Measurements from ENCODE around the gene PTH1R.

Gene PTH1R

DNA sequence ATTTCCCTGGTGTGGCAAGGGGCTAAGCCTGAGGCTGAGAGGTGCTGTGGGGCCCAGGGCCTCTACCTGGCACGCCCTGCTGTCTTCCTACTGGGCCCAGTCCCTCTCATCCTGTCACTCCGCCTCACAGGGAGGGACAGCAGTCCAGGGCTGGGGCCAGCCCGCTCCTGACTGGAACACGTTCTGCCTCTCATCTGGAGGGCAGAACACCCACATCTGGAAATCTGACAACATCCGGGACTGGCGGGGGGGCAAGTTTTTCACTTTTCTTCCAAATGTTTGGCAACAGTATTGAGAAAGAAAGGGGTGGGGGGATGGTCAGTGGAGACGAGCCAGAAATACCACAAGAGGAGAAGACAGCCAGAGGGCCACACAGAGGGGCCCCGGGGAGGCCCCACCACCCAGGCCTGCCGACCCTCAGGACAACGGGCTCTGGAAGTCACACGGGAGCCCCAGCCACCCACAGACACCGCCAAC lies 12.5 kb upstream of the PTH1R start:
- DNase-seq = no peak

DNA sequence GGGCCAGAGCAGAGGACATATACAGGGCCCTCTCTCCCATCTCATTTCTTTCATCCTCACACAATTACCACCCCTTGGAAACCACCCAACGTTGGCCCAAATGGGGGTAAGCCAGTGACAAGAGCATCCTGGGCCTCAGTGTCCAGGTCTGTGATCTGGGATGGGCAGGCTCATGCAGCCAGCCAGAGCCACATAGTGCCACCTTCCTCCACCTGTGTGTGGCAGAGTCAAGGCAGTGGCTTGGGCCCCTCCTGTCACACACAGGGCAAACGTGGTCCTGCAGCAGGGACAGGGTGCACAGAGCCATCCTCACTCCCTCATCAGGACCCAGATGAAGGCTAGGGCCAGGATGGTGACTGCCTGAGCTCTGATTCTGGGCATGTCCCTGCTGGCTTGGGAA lies 12.0 kb upstream of the PTH1R start:
- no peak for DNase-seq

DNA sequence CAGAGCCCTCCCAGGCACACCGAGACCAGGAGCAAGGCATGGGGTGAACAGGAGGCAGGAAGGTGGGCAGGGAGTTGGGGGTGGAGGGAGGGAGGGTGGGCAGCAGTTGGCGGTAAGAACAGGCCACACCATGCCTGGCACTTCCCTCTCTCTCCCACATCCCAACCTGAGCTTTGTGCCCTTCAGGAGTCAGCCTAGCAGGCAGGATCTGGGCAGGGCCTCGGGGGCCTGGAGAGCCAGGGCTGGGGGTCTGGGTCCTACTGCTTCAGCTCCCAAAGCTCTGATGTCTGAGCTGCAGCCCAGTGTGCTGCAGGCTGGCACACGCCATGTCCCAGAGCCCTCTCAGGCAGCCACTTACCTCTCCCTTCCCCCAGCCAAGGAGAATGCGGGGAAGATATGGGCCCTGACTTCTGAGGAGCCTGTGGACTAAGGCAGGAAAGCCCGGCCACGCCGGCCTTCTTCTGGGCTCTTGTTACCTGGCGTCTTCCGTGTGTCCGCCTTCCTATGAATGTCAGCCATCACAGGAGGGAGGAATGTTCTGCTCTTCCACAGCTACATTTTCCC lies 11.4 kb upstream of the PTH1R start:
- DNase-seq = no peak

DNA sequence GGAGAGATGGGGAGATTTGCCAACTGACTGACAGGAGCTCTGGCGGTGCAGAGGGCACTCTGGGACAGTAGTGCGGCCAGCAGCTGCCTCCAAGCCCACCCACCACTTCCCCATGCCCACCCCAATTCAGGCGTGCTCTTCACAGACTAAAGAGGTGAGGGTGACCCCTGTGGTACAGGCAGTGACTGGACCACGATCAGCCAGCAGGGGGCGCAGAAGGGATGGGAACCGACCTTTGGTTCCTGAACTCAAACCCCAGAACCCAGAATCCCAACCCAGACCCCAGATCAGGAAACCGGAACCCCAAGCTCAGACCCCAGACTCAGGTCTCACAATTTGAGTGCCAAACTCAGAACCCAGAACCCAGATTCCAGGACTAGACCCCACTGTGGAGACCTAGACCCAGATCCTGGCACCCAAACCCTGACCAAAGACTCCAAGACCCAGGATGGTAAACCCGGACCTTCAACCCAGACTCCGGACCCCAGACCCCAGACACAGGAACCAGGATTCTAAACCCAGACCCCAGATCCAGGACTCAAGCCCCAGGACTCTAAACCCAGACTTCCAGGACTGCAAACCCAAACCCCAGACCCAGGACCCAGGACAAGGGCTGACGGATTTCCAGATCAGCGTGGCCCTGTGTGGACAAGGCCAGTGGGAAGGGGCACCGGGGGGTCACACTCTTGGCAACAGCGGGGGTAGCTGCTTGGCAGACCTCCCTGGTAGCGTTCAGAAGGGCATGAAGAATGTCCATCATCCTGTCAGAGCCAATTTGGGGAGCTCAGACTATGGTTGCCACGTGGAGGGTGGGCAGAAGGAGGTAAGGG lies 10.6 kb upstream of the PTH1R start:
- DNase-seq = no peak

DNA sequence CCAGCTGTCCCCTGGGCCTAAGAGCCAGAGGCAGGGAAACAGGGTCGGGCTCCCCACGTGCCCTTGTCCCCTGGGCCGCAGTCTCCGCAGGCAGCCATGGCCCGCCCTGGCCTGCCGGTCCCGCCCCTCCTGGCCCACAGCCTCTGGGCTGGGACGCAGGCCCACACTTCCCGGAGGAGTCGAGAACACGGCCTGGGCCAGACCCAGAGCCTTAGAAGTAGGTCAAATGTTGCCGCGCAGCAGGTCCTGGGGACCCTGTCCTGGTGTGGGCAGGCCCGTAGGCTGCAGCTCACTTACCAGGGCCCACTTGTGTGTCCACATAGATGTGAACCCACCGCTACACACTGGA lies 10.0 kb upstream of the PTH1R start:
- DNase-seq = no peak

DNA sequence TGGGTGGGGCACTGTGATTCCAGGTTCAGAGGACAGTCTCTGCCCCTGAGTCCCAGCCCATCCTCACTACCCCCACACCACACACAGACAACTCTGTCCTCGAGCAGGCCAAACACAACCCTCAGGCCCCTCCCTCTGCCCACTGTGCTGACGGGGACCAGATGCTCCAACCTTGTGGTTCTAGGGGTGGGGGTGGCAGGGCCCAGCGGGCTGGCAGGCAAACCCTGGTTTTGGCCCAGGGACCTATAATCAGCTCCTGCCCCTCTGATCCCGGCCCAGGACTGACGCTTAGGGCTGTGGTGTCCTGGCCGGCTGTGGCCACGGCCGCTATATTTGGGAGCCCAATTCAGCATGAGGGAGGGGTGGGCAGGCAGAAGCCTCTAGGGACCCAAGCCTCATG lies 9.2 kb upstream of the PTH1R start:
- DNase-seq = no peak

DNA sequence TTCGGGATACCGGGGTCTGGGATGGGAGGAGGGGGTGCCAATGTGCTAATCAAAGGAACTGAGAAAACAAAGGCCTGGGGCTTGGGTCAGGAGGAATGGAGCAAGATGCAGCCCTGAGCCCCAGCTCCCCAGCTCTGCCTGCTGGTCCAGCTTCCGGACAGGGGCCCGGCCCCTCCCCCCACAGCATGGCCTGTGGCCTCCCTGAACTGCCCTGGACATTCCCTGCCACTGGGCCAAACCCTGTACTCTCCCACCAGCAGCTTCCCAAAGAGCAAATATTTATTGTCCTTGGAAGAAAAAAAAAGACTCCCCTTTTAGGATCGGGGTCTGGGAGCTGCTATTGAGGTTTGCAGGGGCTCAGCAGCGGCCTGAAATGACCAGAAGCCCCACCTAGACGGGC lies 8.6 kb upstream of the PTH1R start:
- DNase-seq = no peak

DNA sequence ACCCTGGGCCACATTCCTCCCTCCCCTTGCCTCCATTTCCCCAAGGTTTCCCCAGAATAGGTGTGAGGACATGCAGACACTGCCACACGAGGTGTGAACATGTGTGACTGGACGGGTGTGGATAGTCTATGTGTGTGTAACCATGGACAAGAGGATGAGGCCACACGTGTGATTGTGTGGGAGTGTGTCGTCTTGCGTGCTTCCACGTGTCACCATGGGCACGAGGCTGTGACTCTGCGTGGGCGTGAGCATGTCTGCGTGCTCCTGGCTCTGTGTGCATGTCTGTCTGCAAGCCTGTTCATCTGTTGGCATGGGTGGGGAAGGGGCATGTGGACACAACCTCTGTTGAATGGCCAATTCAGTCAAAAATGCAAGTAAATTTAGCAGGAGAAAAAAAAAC lies 8.1 kb upstream of the PTH1R start:
- no peak for DNase-seq

DNA sequence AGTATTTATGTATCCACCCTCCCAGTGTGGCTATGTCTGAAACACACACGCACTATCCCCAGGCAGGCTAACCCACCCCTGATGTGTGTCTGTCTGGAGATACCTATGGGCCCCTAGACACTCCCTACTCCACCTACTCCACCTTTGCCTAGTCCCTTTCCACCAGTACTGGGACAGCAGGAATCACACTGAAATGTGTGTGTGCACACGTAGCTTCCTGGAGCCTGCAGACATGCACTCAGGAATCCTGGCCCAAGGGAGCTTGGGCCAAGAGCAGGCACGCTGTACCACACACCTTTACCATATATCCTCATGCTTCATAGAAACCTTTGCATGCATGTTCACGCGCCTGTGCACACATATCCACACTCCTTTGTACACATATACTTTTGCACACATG lies 6.9 kb upstream of the PTH1R start:
- DNase-seq = no peak

DNA sequence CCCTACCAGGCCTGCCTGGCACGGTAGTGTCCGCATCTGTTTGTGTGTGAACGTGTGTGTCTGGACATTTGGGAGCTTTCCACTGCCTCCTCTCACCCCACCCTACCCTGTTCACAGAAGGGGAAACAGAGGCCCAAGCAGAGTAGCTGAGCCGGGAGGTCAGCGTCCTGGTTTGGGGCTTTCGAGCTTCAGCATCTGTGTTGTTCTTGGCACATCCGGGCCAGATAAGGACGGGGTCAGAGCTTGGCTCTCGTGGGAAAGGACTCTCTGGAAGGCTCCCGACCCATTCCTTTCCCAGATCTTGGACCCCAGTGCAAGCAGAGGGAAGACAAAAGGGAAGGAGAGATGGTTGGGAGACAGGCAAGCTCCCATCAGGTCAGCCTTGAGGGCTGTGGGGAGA lies 6.3 kb upstream of the PTH1R start:
- DNase-seq = no peak

DNA sequence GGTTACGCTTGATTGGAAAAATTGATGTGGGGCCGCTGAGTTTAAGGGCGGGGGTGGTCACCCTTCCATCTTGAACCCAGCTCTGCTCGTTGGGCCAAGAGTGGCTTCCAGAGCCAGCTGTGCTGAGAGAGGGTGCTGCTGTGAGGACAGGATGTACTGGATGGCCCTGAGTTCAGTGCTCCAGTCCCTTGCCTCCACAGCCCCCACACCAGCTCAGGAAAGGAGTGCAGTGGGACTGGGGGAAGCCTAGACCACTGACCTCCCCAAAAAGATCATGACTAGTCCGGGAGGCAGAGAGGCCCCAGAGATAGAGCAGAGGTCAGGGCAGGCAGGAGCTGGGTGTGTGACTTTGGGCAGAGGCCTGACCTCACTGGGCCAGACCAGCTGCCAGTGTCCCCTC lies 4.0 kb upstream of the PTH1R start:
- DNase-seq = no peak

DNA sequence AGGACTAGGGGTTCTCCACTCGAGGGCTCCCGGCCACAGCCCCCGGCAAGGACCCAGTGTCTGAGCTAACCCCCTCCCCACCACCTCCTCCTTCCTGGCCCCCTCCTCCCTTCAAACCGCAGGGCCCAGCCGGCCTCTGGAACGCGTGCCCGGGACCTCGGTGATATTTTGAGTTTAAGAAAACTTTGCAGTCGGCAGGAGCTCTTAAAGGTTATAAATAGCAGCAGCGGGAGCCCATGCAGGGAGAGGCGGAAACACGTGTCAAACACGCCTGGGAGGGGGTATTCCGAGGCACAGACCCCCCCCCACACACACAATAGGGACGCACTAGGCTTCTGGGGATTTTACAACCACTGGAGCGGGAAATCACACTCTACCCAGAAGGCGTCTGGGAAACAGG lies 3.1 kb upstream of the PTH1R start:
- DNase-seq = no peak

DNA sequence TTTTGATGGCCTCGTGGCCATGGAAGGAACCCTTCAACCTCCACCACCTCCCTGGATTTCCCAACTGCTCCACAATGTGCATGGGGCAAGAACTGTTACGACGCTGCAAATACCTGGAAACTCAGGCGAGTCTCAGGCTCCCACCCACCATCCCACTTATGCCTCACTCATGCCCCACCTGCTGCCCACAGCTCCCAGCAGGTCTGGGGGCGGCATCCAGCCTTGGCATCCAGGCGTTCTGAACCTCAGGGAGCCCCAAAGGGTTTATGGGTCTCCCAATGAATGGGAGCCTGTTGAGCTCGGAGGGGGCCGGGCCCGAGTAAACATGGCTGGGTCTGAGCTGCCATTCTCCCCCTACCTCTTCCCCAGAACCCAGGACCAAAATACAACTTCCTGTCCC lies 2.0 kb upstream of the PTH1R start:
- DNase-seq = no peak

DNA sequence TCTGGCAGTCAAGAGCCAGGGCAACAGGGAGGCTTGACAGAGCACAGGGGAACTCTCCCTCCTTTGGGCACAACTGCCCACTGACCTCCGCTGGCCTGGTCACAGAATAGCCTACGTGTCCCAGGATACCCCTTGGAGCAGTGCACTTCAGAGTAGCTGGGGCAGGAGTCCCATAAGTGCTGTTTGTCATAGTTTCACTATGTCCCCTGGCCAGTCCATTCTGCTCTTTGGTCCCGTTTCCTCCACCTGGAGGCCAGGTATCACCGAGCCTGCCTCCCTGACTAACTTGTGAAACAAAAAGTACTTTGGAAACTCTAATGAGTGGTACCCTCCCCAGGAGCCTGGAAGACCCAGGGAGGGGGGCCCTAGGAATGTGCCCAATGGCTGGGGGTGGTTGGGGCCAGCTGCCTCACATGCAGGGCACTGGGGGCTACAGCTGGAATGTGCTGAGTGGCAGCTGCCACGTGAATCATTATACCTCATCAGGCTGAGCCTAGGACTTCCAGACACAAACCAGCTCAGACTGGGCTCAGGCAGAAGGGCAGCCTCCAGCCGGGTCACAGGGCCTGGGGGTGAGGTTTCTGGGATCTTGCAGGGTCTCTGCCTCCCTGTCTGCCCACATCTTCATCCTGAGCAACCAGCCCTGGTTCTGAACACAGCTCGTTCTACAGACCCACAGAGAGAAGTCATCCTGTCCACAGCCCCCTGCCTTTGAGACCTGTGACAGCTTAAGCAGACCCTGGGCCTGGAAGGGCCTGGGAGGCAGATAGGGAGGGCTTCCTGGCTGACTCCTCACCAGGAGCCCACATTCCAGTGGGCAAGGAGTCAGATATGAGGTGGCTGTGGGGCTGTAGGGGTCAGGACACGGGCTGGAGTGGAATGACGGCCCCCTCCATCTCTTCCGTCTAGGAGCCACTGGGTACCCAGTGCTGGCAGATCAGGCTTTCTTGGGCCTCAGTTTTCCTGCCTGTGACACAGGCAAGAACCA lies 914 bp upstream of the PTH1R start:
- no peak for DNase-seq

DNA sequence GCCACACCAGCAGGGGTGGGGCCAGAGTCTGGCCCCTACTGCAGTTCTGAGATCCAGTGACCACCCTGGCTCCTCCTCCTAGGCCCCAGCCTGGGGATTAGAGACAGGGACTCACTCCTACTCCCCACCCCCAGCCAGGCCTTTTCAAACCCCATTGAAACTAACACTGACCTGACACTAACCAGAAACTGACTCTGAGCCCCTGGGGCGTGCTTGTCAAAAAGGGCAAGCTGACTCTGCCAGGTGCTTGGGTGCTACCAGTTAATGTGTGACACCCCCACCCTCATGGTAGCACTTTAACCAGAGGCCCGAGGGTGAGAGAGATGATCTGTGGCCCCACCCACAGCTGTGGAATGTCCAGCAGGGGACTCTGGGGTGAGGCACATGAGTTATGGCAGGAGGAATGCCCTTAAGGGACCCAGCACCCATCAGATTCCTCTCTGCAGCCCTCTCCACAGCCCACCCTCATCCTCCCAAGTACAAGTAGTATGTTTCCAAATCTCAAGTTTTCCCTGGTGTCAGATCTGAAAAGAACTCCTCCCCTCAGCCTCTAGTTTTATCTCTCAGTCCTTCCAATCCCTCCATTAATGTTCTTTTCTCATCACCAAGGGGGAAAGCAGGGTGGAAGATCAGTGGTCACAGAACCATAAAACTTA lies 1.4 kb downstream of the PTH1R start:
- DNase-seq = no peak

DNA sequence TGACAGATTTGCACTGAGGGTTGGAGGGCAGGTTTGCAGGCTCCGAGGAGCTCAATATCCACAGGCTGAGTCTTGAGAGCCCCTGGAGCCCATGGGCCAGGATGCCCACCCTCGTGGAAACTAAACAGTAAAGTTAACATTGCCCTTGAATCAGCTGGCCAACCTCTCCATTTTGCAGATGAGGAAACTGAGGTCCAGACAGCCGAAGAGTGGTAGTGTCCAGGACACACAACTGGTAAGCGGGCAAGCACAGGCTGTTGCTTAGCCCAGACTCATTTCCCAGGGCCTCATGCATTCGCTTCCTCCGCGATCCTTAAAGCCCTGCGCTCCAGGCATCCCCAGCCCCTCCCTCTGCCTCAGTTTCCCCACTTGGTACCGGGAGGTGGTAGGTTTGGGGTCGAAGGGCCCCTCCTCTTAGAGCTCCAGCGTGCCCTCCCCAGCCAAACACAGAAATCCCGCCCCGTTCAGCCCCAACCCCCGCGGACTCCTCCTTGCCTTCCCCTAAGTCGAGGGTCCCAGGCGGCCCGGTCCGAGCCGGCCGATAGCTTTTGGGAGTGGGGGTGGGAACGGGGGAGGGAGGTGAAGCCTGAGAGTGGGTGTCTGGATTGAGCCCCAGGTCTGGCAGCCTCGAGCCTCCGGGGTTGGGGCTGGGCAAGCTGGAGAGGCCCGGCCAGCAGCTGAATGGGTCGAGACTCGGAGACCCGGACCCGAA lies 3.5 kb downstream of the PTH1R start:
- no peak for DNase-seq

DNA sequence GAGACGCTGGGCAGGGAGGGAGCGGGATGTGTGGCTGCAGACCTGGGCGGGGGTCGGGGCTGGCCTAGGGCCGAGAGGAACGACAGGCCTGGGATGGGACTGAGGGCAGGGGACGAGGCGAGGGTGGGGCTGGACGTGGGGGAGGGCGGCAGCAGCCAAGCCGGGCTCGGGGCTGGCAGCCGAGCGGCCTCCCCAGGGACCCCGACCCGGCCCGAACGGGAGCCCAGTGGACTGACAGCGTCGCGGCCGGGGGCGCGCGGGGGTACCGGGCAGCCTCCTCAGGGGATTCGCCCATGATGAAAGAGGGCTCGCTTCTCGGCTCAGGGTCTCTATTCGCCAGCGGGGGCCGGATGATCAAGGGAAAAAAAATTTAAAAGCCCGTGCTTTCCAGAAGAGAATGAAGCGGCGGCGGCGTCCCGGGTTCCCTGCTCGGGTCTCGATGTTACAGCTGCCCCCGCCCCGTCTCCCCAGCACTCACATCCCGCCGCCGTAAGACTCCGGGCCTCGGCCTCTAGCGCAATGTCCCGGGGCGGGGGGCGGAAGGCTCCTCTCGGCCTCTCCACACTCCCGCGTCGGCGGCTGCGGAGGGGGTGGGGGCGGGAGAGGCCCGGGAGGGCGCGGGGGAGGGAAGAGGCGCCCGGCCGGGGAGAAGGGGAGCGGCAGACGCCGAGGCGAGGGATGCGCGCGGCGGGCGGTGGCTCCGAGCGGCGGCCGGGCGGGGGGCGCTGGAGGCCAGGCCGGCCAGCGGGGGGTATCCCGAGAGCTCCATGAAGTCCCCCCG lies 4.3 kb downstream of the PTH1R start:
- no peak for DNase-seq

DNA sequence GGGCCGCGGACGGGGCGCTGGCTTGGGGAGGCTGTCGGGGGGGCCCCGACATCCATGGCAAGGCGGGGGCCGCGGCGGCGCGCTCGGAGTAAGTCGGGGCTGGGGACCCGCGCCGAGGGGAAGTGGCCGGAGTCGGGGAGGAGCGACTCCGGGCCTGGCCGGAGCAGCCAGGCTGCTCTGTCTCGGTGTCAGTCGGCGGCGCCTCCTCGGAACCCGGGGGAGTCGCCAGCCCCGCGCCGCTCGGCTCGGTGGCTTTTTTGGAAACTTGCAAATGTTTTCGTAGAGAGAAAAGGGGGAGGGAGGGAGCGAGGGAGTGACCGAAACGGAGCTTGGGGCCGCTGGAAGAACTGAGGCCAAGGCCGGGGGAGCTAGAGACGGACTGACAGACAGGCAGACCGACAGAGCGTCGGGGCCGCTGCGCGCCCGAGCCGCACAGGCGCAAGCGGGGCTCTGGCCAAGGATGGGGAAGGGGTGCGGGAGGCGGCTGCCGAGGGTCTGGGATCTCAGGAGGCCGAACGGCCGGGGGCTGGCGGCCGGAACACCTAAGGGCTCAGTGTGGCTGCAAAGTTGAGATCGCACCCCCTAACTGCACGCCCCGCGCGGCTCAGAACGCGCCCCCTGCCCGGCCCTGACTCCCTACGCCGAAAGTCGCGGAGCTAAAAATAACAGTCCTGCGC lies 5.0 kb downstream of the PTH1R start:
- DNase-seq = no peak

DNA sequence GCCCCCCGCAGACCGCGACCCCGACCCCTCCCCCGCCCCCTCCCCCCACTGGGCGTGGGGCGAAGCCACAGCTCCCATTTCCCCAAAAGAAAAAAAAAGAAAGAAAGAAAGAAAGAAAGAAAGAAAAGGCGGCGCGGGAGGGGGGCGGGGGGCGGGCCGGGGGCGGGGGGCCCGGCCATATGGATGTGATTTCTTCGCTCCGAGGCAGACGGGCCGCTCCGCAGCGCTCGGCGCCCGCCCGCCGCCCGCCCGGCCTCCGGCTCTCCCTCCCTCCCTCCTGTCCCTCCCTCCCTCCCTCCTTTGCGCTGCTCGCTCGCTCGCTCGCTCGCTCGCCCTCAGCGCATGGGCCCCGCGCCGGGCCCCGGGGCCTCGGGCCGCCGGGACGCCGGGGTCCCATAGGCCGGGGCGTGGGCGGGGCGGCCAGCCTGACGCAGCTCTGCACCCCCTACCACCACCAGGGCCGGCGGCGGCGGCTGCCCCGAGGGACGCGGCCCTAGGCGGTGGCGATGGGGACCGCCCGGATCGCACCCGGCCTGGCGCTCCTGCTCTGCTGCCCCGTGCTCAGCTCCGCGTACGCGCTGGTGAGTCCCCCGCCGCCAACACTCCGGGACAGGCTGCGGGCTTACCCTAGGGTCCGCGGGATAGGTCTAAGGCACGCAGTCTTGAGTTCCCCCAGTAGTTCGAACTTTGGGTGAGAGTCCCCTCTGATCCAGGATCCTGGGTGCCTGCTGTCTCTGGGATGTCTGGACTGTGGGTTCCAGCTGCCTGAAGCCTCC lies 5.7 kb downstream of the PTH1R start:
- no peak for DNase-seq

DNA sequence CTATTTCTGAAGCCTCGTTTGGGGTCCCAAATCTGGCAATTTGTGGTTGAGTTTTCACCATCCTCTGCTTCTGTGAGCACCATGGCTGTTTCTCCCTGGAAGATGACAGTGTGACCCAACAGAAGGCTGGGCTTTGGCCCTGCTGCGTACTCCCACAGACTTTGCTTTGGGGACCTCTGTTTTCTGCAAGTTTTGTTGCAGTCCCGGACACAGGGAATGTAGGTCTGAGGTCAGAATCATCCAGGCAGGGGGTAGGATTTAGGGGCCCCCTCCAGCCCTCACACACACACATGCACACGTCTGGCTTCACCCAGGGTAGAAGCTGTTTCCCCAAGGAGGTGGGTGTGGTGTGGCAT lies 6.3 kb downstream of the PTH1R start:
- no peak for DNase-seq

Data from amniotic stem cell (primary cell).